Measurements from ENCODE around the gene DDB1.

DNA sequence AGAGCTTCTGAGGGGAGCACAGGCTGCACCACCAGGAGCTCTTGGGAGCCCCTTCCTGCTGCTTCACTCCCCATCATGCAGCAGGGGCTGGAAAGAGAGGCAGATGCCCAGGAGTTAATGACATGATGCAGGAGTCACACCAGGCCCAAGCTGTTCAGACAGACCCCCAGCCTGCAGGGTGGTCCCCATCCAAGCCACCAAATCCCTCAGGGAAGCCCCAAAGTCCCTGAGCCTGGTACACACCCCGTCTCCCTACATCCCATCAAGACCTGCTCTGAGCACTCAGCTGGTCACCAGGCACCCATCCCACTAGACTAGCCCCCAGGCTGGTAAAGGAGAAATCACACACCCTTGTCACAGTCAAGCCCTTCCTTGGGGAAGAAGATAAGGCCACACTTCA is 17.4 kb upstream of the DDB1 start:
- TF ChIP-seq EZH2 (IDR thresholded peaks at IDR 0.05) (no peak), POLR2AphosphoS5 (IDR thresholded peaks at IDR 0.05; ENCODE audit: borderline replicate concordance, low read depth, low read length) (no peak), FOXP2 (optimal IDR thresholded peaks at IDR 0.05; ENCODE audit: control extremely low read depth, extremely low read length, insufficient read depth) (no peak)

Data from SK-N-MC (cell line).